Astrocyte of the cerebellum (primary cell): ENCODE results near the gene PAXX.

Experiments used
- DNase-seq: peaks from one replicate; pipeline ENCODE4 v3.0.0-alpha.2; 2011; ENCODE audit warnings: low read depth
- H3K4me3 ChIP-seq: 2 replicates; pipeline ENCODE4 v1.5.1; 2011; ENCODE audit warnings: mild to moderate bottlenecking, low read depth, low read length, moderate library complexity
- in situ Hi-C: cut with HindIII; loops from 2 replicates; pipeline ENCODE4 v1.10.0; 2017; ENCODE audit warnings: low sequenced_read_pairs
- TF ChIP-seq, protein P1 (sequence below): IDR thresholded peaks from 2 replicates; pipeline ENCODE4 v1.5.1; 2012; ENCODE audit warnings: low read length, low read depth, moderate library complexity, mild to moderate bottlenecking; ENCODE audit errors: missing control alignments

Gene PAXX

DNA sequence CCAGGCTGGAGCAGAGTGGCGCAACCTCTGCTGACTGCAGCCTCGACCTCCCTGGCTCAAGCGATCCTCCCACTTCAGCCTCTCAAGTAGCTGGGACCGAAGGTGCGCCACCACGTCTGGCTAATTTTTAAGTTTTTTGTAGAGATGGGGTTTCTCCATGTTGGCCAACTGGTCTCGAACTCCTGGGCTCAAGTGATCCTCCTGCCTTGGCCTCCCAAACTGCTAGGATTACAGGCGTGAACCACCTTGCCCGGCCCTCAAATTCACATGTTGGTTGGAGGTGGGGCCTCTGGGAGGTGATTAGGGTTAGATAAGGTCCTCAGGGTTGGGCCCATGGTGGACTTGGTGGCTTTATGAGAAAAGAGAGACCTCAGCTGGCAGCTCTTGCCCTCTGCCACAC is 30.1 kb upstream of the PAXX start:
- no peak for DNase-seq
- TF ChIP-seq, protein P1, sequence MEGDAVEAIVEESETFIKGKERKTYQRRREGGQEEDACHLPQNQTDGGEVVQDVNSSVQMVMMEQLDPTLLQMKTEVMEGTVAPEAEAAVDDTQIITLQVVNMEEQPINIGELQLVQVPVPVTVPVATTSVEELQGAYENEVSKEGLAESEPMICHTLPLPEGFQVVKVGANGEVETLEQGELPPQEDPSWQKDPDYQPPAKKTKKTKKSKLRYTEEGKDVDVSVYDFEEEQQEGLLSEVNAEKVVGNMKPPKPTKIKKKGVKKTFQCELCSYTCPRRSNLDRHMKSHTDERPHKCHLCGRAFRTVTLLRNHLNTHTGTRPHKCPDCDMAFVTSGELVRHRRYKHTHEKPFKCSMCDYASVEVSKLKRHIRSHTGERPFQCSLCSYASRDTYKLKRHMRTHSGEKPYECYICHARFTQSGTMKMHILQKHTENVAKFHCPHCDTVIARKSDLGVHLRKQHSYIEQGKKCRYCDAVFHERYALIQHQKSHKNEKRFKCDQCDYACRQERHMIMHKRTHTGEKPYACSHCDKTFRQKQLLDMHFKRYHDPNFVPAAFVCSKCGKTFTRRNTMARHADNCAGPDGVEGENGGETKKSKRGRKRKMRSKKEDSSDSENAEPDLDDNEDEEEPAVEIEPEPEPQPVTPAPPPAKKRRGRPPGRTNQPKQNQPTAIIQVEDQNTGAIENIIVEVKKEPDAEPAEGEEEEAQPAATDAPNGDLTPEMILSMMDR: no peak
- in situ Hi-C loops: no loop called here
- no peak overlapping the region for H3K4me3 ChIP-seq

DNA sequence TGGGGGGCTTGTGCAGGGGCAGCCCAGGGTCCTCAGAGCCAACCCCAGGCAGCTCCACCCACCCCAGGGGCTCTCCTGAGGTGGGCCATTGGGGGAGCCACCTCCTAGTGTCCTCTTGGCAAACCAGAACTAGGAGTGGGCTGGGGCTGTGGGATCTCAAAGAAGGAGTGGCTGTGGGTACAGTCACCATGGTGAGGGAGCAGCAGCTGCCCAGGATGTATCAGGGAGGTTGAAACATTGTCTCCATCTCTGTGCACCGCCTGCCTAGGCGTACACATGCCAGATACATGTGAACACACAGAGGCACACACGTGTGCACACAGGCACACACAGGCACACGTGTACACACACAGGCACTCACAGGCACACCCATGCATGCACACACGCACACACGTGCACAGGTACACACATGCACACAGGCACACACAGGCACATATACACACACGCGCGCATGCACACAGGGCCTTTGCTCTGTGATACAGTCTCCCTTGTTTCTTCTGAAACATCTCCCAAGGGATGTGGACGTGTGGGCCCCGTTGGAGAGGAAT is 29.4 kb upstream of the PAXX start:
- DNase-seq: no peak
- no peak overlapping the region for H3K4me3 ChIP-seq
- in situ Hi-C loops: no loop called here
- TF ChIP-seq, protein P1: no peak

DNA sequence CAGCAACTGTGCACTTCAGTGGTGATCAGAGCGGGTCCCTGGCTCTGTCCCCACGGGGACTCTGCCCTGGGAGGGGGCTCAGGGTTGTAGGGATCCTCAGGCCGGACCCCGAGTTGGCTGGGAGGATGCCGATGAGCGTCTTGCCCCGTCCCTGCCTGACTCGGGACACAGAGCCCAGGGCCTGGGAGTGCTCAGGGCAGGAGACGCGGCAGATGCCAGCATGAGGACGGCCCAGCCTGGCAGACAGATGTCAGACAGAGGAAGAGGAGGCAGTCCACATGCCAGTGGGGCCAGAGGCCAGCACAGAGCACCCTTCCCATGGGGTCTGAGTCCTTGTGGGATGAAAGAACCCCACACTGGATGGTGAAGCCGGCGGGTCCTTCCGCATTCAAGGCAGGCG is 28.9 kb upstream of the PAXX start:
- in situ Hi-C loops: no loop called here
- no peak for DNase-seq
- TF ChIP-seq, protein P1: no peak
- H3K4me3 ChIP-seq: no peak overlapping the region

DNA sequence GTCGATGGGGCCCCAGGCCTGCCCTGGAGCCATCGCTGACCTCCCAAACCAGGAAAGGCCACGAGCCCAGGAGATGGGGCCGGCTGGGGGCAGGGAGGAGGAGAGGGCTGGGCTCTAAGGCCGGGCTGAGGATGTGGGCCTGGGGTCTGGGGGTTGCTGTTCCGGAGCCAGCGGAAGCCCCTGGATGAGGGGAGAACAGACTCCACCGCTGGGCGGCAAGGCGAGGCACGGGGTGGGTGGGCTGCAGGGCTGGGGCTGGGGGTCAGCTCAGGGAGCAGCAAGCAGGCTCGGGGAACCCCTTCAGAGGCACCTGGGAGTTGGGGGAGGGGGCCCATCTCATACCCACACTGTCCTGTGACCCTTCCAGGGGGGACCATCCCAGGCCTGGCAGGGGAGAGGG is 28.5 kb upstream of the PAXX start:
- no peak overlapping the region for H3K4me3 ChIP-seq
- no peak for DNase-seq
- in situ Hi-C loops: no loop called here
- TF ChIP-seq, protein P1: no peak

DNA sequence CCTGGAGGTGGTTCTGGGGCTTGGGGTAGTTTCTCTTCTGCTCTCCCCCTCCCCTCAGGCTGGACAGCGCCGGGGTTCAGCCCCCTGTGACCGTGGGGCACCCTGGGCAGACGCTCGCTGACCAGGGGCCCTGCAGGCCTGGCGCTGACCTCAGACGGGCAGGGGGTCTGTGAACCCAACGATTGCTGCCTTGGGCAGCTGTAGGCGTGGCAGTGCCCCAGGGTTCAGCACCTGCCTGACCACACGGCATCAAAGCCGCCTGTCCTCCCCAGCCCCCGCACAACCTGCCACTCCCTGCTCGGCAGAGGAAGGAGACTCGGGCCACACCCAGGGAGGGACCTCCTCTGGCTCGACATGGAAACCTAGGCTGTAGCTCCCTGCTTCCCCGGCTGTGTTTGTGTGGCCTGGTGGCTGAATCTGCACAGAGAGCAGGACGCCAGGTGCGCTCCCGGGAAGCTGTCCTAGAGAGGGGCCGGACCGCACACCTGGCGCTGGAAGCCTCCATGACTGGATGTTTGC is 28.0 kb upstream of the PAXX start:
- in situ Hi-C loops: no loop called here
- TF ChIP-seq, protein P1: no peak
- DNase-seq: no peak

DNA sequence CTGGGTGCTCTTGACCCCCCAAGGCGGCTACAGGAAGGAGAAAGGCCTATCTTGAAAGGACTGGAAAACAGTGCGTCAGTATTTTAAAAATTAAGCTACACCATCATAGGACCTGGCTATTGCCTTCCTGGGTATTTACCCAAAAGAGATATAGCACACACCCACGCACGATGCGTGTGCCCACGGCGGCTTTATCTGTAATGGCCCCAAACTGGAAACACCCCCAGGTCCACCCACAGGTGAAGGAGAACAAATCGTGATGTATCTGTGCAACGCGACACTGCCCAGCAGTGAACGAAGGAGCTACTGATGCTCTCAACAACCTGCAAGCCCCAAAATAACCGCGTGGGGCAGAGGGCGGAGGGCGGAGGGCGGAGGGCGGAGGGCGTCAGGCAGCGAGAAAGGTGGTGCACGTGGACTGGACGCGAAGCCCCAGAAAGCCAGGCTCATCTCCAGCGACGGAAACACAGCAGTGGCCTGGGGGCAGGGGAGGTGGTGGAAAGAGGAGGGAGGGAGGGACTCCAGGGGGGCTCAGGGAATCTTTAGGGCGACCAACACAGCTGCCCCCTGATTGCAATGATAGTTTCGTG is 27.3 kb upstream of the PAXX start:
- DNase-seq: no peak
- in situ Hi-C loops: no loop called here
- no peak overlapping the region for H3K4me3 ChIP-seq
- TF ChIP-seq, protein P1: no peak

More for the DNA sequence above, 28.0 kb upstream of the PAXX start:
- no peak overlapping the region for H3K4me3 ChIP-seq
